ENCODE results near the gene KIF2A.
"Not testable (repeated sequence)": the region's sequence is repeated elsewhere in the genome, so short reads cannot be mapped to it uniquely, and the experiment has no call there.

Gene KIF2A

DNA sequence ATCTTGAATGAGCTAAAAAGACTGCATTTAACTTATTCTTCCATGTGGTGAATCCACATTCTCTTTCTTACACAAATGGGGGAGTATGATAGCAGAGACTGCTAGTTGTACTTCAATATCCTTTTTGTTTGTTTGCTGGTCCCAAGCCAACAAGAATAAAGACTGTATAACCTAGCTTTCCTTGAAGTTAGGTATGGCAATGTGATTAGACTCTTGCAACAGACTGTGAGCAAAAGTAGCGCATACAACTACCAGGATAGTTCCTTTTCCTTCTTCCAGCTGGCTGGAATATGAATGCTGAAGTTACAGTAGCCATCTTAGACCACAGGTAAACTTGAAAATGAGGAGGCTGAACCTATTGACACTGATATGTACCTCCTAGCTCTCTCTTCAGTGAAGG is 17.9 kb upstream of the KIF2A start:
- no peak overlapping the region for H3K27ac ChIP-seq
- no peak for TF ChIP-seq ZFX (IDR thresholded peaks at IDR 0.05; ENCODE audit: borderline replicate concordance)
- TF ChIP-seq, protein P1, sequence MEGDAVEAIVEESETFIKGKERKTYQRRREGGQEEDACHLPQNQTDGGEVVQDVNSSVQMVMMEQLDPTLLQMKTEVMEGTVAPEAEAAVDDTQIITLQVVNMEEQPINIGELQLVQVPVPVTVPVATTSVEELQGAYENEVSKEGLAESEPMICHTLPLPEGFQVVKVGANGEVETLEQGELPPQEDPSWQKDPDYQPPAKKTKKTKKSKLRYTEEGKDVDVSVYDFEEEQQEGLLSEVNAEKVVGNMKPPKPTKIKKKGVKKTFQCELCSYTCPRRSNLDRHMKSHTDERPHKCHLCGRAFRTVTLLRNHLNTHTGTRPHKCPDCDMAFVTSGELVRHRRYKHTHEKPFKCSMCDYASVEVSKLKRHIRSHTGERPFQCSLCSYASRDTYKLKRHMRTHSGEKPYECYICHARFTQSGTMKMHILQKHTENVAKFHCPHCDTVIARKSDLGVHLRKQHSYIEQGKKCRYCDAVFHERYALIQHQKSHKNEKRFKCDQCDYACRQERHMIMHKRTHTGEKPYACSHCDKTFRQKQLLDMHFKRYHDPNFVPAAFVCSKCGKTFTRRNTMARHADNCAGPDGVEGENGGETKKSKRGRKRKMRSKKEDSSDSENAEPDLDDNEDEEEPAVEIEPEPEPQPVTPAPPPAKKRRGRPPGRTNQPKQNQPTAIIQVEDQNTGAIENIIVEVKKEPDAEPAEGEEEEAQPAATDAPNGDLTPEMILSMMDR (IDR thresholded peaks at IDR 0.05) = no peak

- TF ChIP-seq, protein P1 (IDR thresholded peaks at IDR 0.05) = no peak
Measured at GRCh38 chr5:62289813-62290212, 16.2 kb upstream of the KIF2A start.

DNA sequence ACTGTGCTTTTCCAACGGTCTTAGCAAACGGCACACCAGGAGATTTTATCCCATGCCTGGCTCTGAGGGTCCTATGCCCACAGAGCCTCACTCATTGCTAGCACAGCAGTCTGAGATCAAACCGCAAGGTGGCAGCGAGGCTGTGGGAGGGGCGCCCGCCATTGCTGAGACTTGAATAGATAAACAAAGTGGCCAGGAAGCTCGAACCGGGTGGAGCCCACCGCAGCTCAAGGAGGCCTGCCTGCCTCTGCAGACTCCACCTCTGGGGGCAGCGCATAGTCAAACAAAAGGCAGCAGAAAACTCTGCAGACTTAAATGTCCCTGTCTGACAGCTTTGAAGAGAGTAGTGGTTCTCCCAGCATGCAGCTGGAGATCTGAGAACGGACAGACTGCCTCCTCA is 14.2 kb upstream of the KIF2A start:
- TF ChIP-seq, protein P1 (IDR thresholded peaks at IDR 0.05) = peak; percentile 16; the same call in 1 of the 2 replicates
- H3K27ac ChIP-seq = not testable (repeated sequence)

More at GRCh38 chr5:62289813-62290212, 16.2 kb upstream of the KIF2A start:
- H3K27ac ChIP-seq = no peak overlapping the region

DNA sequence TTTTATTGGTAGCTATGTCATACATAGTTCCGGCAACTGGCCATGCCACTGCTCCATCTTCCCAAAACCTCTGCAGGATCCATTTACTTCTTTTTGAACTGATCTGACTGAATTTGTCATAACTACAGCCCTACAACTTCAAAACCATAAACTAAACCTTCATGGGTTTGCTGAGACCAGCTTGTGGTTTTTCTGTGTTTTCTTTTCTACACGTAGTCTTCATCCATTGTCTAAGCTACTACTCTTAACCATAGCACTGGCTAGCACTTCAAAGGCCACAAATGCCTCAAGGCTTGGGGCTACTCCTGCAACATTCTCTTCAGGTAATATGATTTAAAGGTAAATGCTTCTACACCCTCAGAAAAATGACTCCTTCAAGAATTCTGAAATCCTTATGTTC is 9.0 kb upstream of the KIF2A start:
- TF ChIP-seq ZFX (IDR thresholded peaks at IDR 0.05; ENCODE audit: borderline replicate concordance) = no peak
- TF ChIP-seq, protein P1 (IDR thresholded peaks at IDR 0.05) = no peak
- no peak overlapping the region for H3K27ac ChIP-seq

GRCh38 chr5:62298118-62298517 is 7.9 kb upstream of the KIF2A start:
- H3K27ac ChIP-seq = no peak overlapping the region
- TF ChIP-seq, protein P1 (IDR thresholded peaks at IDR 0.05) = no peak
- TF ChIP-seq ZFX (IDR thresholded peaks at IDR 0.05; ENCODE audit: borderline replicate concordance) = no peak

- TF ChIP-seq, protein P1 (IDR thresholded peaks at IDR 0.05) = no peak
- TF ChIP-seq ZFX (IDR thresholded peaks at IDR 0.05; ENCODE audit: borderline replicate concordance) = no peak
Measured at GRCh38 chr5:62299101-62299500, 6.9 kb upstream of the KIF2A start.

DNA sequence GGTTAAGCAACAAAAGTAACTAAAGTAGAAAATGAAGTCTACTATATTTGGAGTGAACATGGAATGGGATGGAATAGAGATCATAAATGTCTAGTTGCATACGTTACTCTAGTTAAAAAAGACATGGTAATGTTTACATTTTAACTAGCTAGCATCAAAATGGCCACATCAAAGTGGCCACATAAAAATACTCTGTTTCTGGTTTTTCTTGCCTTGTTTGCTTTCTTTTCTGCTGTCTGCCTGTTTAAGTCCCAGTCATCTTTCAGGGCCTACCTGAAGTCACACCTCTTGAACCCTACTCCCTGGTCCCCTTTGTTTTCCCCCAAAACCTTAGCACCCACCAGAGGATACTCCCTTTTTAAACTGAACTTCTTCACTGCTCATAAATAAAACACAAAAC is 6.4 kb upstream of the KIF2A start:
- H3K27ac ChIP-seq = no peak overlapping the region
- TF ChIP-seq, protein P1 (IDR thresholded peaks at IDR 0.05) = no peak
- TF ChIP-seq ZFX (IDR thresholded peaks at IDR 0.05; ENCODE audit: borderline replicate concordance) = no peak

More at GRCh38 chr5:62299101-62299500, 6.9 kb upstream of the KIF2A start:
- no peak overlapping the region for H3K27ac ChIP-seq

Data from 22Rv1 (cell line).